ENCODE results near the gene MDFIC. TPM values are rescaled to one million over a fixed set of nuclear protein-coding genes. Genes with fewer than 3 reads are reported as not detected.

Gene MDFIC
- total RNA-seq, 1 experiment from 2014 or later: 72.3 TPM

DNA sequence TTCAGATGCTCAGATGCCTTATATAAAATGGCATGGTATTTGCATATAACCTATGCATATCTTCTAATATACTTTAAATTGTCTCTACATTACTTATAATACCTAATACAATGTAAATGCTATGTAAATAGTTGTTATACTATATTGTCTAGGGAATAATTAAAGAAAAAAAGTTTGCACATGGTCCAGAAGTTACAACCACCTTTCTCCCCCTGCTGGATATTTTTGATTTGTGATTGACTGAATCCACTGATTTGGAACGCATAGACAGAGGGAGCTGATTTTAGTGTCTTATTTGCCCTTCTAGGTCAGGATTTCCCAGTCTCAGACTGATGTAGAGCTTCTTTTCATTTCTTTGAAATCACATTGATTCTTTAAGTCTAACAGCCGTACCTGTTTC, 31.8 kb downstream of the MDFIC start:
- H3K4me3 ChIP-seq: no peak overlapping the region
- no peak overlapping the region for H3K27ac ChIP-seq
- no peak for DNase-seq

DNA sequence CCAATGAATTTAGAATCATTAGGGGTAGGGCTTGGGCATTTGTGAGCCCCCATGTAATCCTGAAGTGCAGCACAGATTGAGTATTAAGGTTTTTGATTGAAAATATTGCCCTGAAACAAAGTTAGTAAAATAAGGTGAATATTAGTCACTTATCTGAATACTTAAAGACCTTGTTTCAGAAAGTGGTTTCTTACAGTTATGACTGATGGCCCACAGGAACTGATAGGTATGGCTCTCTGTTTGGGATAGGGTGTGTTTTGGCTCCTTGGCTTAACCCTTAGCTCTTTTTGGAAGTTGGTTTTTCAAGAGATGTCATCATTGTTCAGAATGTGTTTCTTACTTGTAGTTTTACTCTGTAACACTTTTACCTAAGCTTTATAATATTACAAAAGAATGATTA, 34.8 kb downstream of the MDFIC start:
- Histone ChIP-seq H3K36me3 (peaks cover 16% of the 10 kb centered on the region; the same call in 1 of the 2 replicates), H3K27me3 (no peaks in the 10 kb centered on the region), H3K4me1 (no peaks in the 10 kb centered on the region), H3K4me3 (no peak overlapping the region), H3K9me3 (replicated peaks) (no peaks in the 10 kb centered on the region), H3K27ac (no peak overlapping the region)
- DNase-seq: no peak

More for the DNA sequence above, 31.8 kb downstream of the MDFIC start:
- H3K4me1 ChIP-seq: peaks cover 4% of the 10 kb centered on the region
- H3K27me3 ChIP-seq: no peaks in the 10 kb centered on the region
- H3K9me3 ChIP-seq (replicated peaks): no peaks in the 10 kb centered on the region
- H3K36me3 ChIP-seq: peaks cover 6% of the 10 kb centered on the region; the same call in 1 of the 2 replicates

DNA sequence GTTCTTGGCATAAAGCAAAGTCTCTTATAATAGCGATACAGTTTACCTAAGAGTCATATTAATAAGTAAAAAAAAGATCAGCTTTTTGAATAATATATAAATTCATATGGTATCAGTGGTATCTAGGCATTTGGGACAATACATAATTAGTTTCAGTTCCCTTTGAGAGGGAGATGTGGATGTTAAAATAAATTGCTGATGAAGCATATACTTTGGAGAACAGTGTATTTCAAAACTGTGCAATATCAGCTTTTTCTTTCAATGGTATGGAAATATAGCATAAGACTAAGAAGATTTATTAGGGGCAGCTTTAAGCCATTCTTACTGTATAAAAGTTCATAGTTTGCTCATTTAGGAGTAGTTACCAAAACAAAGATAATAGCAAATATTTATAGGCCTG, 35.5 kb downstream of the MDFIC start:
- H3K4me1 ChIP-seq: no peaks in the 10 kb centered on the region
- peaks cover 16% of the 10 kb centered on the region; the same call in 1 of the 2 replicates for H3K36me3 ChIP-seq
- H3K4me3 ChIP-seq: no peak overlapping the region
- no peaks in the 10 kb centered on the region for H3K9me3 ChIP-seq (replicated peaks)
- no peaks in the 10 kb centered on the region for H3K27me3 ChIP-seq
- no peak for DNase-seq
- H3K27ac ChIP-seq: no peak overlapping the region

DNA sequence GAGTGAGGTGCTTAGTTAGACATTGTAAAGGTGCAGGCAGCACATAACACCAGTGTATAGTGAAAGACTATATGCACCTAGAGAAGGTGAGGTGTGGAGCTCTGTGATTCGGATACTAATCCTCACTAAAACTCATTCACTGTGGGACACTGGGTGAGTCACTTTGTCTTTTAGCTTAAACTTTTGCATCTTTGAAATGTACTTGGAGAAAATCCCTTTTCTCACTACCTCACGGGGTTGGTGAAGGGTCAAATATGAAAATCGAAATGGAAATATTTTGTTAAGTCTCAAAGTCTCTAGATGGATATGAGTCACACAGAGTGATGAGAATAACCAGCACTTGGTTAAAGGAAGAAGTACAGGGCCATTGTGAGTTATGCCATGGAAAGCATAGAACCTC, 38.0 kb downstream of the MDFIC start:
- H3K27ac ChIP-seq: no peak overlapping the region
- no peaks in the 10 kb centered on the region for H3K4me1 ChIP-seq
- H3K9me3 ChIP-seq (replicated peaks): no peaks in the 10 kb centered on the region
- no peak overlapping the region for H3K4me3 ChIP-seq
- no peaks in the 10 kb centered on the region for H3K27me3 ChIP-seq
- DNase-seq: no peak
- peaks cover 15% of the 10 kb centered on the region; the same call in 1 of the 2 replicates for H3K36me3 ChIP-seq

DNA sequence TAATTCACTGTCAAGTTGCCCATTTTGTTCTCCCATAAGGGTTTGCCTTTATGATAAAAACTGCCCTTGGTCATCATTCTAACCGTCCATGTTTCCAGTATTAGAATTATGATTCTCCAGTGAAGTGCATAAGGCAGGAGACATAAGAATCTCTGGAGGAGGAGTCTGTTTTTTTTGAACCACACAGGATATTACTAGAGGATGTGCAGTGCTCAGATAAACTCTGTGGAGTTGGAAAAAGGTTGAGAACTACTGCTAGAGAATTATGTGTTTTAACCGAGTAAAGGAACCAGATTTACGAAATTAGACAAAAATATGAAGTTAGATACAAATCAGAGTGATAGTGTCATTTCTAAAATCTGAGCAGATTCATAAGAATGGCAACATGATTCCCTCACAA, 40.5 kb downstream of the MDFIC start:
- Histone ChIP-seq H3K36me3 (peaks cover 11% of the 10 kb centered on the region; the same call in 1 of the 2 replicates), H3K9me3 (replicated peaks) (no peaks in the 10 kb centered on the region), H3K4me1 (no peaks in the 10 kb centered on the region), H3K27ac (no peak overlapping the region), H3K4me3 (no peak overlapping the region), H3K27me3 (no peaks in the 10 kb centered on the region)
- DNase-seq: no peak

DNA sequence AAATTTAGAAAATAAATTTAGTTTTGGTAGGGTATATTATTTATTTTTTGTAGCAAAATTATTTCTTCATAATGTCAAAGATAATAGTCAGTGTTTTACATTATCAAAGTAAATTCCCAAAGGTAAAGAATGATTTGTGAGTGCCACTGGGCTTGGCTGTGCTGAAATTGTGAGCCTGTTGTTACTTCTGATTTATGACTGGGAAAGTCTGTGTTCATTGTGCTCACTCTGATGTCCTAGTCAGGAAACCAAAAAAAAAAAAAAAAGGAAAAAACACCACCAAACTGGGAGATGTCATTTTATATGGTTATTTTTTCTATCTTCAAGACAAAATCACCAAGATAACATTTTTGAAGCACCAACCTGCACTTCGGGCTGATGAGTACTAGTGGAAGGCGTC, 44.3 kb downstream of the MDFIC start:
- H3K27me3 ChIP-seq: no peaks in the 10 kb centered on the region
- H3K4me1 ChIP-seq: no peaks in the 10 kb centered on the region
- no peaks in the 10 kb centered on the region for H3K9me3 ChIP-seq (replicated peaks)
- H3K27ac ChIP-seq: no peak overlapping the region
- peaks cover 3% of the 10 kb centered on the region; the same call in 1 of the 2 replicates for H3K36me3 ChIP-seq
- no peak for DNase-seq
- no peak overlapping the region for H3K4me3 ChIP-seq

DNA sequence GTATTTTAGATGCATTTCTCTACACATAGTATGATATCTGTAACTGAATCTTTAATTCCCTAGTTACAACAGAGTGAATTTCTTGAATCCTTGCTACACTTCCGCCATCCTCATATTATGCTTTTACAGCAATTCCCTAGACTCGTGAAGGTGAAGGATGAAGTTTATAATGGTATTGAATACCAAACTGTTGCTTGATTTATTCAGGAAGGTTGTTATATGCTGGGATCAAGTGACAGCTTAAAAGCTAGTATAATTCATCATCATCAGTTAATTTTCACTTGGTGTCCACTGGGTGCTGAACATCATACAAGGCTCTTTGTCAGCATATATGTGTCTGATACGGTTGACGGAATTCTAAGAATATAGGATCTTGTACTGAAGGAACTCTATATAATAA, 47.2 kb downstream of the MDFIC start:
- no peak overlapping the region for H3K4me3 ChIP-seq
- H3K4me1 ChIP-seq: peaks cover 19% of the 10 kb centered on the region
- peaks cover 2% of the 10 kb centered on the region; the same call in 1 of the 2 replicates for H3K36me3 ChIP-seq
- no peak for DNase-seq
- H3K9me3 ChIP-seq (replicated peaks): no peaks in the 10 kb centered on the region
- H3K27me3 ChIP-seq: no peaks in the 10 kb centered on the region
- H3K27ac ChIP-seq: no peak overlapping the region

DNA sequence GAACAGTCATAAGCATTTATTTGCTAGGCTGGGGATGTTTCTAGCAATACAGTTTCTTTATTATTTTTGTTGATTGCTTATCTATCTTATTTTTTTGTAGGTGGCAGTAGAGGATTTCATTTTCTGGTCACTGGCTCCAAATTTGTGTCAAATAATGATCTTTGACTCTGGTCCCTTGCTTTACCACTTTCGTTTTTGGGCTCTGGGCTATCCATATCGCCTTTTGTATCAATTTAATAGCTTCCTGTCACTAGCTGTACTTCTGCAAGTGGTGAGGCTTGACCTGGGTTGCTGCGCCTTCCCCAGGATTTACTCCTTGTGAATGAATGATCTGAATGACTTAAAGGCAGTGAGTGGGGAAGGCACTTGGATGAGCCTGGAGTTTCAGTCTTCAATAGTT, 48.4 kb downstream of the MDFIC start:
- Histone ChIP-seq H3K4me3 (no peak overlapping the region), H3K36me3 (peaks cover 2% of the 10 kb centered on the region; the same call in 1 of the 2 replicates), H3K9me3 (replicated peaks) (no peaks in the 10 kb centered on the region), H3K27ac (no peak overlapping the region), H3K4me1 (peaks cover 19% of the 10 kb centered on the region), H3K27me3 (no peaks in the 10 kb centered on the region)
- no peak for DNase-seq

DNA sequence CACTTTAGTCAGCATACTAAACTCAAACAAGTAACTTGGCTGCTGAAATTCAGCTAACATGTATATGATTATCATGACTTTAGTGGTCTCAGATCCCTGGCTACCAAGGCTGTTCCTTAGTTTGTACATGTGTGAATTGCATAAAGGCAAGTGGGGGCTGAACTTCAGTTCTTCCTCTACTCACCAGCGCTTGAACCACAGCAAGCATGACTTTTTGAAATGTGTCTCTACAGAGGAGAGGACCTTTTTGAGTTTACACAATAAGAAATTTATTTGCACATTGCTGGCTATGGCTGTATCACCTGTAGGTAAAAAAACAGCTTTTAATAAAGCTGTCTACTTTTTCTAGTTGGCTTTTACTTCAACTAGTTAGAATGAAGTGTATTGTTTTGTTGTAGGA, 48.8 kb downstream of the MDFIC start:
- no peak for DNase-seq
- Histone ChIP-seq H3K27ac (no peak overlapping the region), H3K27me3 (no peaks in the 10 kb centered on the region), H3K4me3 (no peak overlapping the region), H3K4me1 (peaks cover 19% of the 10 kb centered on the region), H3K9me3 (replicated peaks) (no peaks in the 10 kb centered on the region), H3K36me3 (peaks cover 2% of the 10 kb centered on the region; the same call in 1 of the 2 replicates)

DNA sequence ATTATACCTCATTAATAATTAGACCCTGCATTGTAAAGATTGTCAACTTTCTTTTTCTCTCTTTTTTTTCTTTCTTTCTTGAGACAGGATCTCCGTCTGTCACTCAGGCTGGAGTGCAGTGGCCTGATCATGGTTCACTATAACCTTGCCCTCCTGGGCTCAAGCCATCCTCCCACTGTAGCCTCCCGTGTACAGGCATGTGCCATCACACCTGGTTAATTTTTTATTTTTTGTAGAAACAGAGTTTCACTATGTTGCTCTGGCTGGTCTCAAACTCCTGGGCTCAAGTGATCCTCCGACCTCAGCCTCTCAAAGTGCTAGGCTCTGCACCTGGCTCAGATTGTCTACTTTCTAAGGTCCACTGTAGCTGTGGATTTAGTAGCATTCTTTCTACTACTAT, 50.7 kb downstream of the MDFIC start:
- Histone ChIP-seq H3K27me3 (no peaks in the 10 kb centered on the region), H3K36me3 (peaks cover 2% of the 10 kb centered on the region; the same call in 1 of the 2 replicates), H3K4me3 (no peak overlapping the region), H3K9me3 (replicated peaks) (no peaks in the 10 kb centered on the region), H3K27ac (peak overlapping the region; percentile 52), H3K4me1 (peaks cover 28% of the 10 kb centered on the region)
- DNase-seq: no peak

DNA sequence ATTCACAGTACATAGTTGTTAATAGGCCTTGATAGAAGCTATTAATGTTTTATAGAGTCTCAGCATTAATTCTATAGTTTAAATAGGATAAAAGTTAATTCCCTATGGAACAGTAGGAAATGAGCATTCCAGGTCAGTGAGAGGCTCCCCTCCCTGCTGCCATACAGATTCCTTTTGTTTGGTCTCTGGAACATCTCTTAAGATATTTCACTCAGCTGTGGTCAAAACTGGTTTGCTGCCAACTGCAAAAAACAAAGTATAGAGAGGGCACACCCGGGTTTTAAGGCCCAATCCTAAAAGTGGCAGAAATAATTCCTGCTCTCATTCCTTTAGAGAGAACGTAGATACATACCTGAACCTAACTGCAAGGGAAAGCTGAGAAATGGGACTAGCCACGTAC, 51.3 kb downstream of the MDFIC start:
- DNase-seq: peak; percentile 79 to 87
- Histone ChIP-seq H3K36me3 (peaks cover 3% of the 10 kb centered on the region; the same call in 1 of the 2 replicates), H3K27ac (peak overlapping the region; percentile 52)

DNA sequence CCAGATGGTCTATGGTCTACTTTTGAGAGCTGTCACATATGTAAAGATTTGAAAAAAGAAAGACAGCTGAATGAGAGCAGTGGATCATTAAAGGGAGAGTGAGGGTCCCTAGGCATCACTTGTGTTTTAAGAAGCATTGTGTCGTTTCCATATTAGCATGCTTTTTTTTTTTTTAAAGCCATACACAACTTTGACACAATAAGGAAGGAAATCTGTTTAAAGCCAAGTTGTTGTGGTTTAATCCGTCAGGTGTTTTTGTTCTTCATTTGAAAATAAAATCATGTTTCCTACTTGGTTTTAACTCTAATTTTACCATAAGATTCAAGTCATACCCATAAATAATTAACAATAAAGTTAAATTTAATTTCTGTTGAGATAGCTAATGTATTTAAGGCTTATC, 53.5 kb downstream of the MDFIC start:
- Histone ChIP-seq H3K27me3 (no peaks in the 10 kb centered on the region), H3K4me3 (no peak overlapping the region), H3K9me3 (replicated peaks) (no peaks in the 10 kb centered on the region), H3K36me3 (peaks cover 7% of the 10 kb centered on the region), H3K27ac (no peak overlapping the region), H3K4me1 (peaks cover 51% of the 10 kb centered on the region)
- DNase-seq: no peak

More for the DNA sequence above, 51.3 kb downstream of the MDFIC start:
- Histone ChIP-seq H3K4me1 (peaks cover 31% of the 10 kb centered on the region), H3K9me3 (replicated peaks) (no peaks in the 10 kb centered on the region), H3K27me3 (no peaks in the 10 kb centered on the region), H3K4me3 (no peak overlapping the region)

DNA sequence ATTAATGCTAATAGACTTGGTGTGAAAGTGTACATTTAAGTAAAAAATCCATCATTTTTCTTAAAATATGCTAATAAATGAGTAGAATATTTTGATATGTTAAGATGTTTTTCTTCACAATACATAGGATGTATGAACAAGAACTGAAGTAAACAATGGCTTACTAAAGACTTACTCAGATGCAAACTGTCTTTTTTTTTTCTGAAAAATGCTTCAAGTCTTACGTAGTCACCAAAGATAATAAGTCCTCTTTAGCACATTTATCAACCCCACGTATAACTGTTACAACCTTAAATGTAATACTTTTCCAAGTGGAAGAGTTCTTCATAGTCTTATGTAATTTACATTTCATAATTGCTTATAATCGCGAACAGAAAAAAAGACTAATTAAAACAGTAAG, 54.8 kb downstream of the MDFIC start:
- peaks cover 14% of the 10 kb centered on the region for H3K36me3 ChIP-seq
- no peaks in the 10 kb centered on the region for H3K27me3 ChIP-seq
- H3K4me1 ChIP-seq: peaks cover 62% of the 10 kb centered on the region
- no peak overlapping the region for H3K27ac ChIP-seq
- DNase-seq: no peak
- H3K9me3 ChIP-seq (replicated peaks): no peaks in the 10 kb centered on the region
- H3K4me3 ChIP-seq: no peak overlapping the region

DNA sequence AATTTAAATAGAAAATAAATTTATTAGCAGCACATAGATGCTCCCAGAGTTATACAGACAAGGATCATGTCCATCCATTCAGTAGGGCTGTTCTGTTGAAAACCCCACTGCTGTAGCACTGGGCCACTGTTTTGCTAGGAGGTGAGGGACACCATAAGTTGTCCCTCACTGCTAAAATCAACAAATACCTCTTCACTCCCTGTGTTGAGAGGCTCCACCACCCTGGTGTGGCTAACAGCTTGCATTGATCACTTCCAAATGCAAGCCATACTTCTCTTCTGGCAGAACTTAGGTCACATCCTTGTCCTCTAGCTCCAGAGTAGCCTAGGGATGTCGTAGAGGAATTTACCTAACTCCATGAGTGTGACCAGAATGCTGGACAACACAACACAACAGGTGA, 55.4 kb downstream of the MDFIC start:
- no peak overlapping the region for H3K27ac ChIP-seq
- H3K27me3 ChIP-seq: no peaks in the 10 kb centered on the region
- no peaks in the 10 kb centered on the region for H3K9me3 ChIP-seq (replicated peaks)
- H3K4me3 ChIP-seq: no peak overlapping the region
- DNase-seq: peak in 1 of 2 experiments; percentile 40
- H3K4me1 ChIP-seq: peaks cover 60% of the 10 kb centered on the region
- H3K36me3 ChIP-seq: peaks cover 14% of the 10 kb centered on the region

DNA sequence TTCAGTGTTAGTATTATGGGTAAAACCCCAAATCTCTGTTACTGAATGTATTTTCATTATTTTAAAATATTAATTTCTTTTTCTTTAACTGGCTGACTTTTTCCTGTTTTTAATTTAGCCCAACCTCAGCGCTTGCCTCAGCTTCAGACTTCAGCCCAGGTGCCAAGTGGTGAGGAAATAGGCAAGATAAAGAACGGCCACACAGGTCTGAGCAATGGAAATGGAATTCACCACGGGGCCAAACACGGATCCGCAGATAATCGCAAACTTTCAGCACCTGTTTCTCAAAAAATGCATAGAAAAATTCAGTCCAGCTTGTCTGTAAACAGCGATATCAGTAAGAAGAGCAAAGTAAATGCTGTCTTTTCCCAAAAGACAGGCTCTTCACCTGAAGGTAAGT, 57.5 kb downstream of the MDFIC start:
- Histone ChIP-seq H3K9me3 (replicated peaks) (no peaks in the 10 kb centered on the region), H3K27ac (peak overlapping the region; percentile 92), H3K4me1 (peaks cover 50% of the 10 kb centered on the region), H3K4me3 (peak overlapping the region; percentile 16), H3K36me3 (peaks cover 18% of the 10 kb centered on the region), H3K27me3 (no peaks in the 10 kb centered on the region)
- DNase-seq: peak; percentile 88 to 95

DNA sequence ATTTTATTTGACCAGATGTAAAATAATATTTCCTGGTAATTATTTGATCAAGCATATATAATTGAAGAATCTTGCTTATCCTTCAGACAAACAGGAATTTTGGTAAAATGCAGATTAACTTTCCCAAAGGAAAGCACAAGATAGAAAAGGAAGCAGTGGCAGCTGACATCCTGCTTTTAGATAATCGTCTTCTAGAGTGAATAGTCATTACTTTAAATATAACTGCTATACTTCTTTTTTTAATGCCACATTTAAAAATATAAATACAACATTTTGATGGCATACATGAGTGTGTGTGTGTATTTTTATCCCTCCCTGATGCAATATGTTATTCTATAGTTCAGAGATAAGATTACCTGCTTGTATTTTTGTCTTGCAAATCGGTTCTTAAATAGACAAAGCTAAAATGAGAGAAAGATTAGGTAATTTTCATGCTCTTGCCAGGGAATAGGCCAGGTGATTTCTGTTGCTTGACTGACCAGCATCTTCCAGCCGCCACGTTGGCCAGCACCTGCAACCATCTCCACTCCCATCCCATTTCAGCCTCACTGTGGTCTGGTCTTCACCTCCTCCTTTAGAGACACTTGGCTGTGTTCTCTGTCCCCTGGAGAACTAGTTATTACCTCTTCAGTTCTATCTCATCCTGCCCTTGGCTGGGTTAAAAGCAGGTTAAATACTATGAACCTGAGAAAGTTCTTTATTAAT, 58.1 kb downstream of the MDFIC start:
- Histone ChIP-seq H3K4me1 (peaks cover 56% of the 10 kb centered on the region), H3K36me3 (peaks cover 18% of the 10 kb centered on the region), H3K27ac (peak overlapping the region; percentile 92), H3K4me3 (peak overlapping the region; percentile 16), H3K9me3 (replicated peaks) (no peaks in the 10 kb centered on the region), H3K27me3 (no peaks in the 10 kb centered on the region)
- DNase-seq: peak in 1 of 2 experiments; percentile 31
